ENCODE measurements around the gene CNTD1.

The CNTD1 gene

GRCh38 chr17:42772945-42773289 lies 25.7 kb upstream of the CNTD1 start:
- TF ChIP-seq POLR2A (IDR thresholded peaks at IDR 0.05; ENCODE audit: low read length): no peak
- TF ChIP-seq GATA1 (IDR thresholded peaks at IDR 0.05; ENCODE audit: low read depth, low read length): no peak
- DNase-seq: no peak

DNA sequence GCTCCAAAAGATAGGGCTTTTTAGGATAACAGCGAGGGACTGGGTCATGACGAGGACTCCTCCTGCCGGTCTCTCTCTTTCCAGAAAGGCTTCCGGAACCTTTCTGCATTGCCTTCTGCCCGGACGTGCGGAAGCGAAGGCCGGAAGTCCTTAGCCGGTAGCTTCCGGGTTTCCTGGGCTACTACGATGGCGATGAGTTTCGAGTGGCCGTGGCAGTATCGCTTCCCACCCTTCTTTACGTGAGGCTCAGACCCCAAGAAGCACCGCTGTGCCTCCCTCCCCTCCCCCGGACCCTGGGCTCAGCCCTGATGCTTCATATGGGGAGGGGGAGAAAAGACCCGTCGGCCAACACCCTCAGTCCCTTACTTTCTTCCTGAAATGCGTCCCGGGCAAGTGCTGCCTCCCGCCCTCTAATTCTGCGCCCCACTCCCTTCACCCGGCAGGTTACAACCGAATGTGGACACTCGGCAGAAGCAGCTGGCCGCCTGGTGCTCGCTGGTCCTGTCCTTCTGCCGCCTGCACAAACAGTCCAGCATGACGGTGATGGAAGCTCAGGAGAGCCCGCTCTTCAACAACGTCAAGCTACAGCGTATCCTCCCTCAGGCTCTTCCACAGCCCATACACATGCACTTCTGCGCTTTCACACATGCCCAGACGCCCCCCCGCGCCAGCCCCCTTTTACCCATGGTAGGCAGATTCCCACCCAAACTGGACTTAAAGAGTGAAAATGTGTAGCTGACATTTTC lies 25.2 kb upstream of the CNTD1 start, which contains the start of gene VPS25:
Gene VPS25 (plus strand): TSS at position 160 of the 746 bp plus-strand sequence. CDS start 27 bp downstream, at position 187.
- no peak for TF ChIP-seq GATA1 (IDR thresholded peaks at IDR 0.05; ENCODE audit: low read depth, low read length)
- TF ChIP-seq POLR2A (IDR thresholded peaks at IDR 0.05; ENCODE audit: low read length): peak; percentile 92
- DNase-seq: peak; percentile 90 to 91

DNA sequence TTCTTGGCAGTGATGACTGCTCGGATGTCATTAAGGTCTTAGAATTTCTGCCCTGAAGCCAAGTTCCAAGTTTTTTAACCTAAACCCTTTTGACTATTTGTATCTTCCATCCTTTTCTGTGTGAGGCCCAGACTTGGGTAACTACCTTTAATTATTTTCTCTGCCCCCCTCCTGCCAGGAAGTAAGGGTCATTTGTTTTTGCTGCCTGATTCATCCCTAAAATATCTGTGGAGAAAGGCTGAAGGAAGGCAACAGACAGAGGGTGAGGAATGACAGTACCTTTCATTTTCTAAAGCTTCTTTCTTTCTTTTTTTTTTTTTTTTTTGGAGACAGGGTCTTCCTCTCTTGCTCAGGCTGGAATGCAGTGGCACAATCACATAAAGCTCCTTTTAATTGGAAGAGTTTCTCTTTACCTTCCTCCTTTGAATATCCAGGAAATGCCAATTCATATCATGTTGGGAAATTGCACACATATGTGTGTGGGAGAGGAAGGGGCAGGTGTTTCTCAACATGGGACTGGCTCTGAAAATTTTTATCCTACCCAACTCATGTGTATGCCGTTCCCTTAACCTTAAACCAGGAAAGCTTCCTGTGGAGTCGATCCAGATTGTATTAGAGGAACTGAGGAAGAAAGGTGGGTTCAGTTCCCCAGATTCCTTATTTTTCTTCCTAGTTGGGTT lies 24.5 kb upstream of the CNTD1 start:
- no peak for DNase-seq
- no peak for TF ChIP-seq POLR2A (IDR thresholded peaks at IDR 0.05; ENCODE audit: low read length)

DNA sequence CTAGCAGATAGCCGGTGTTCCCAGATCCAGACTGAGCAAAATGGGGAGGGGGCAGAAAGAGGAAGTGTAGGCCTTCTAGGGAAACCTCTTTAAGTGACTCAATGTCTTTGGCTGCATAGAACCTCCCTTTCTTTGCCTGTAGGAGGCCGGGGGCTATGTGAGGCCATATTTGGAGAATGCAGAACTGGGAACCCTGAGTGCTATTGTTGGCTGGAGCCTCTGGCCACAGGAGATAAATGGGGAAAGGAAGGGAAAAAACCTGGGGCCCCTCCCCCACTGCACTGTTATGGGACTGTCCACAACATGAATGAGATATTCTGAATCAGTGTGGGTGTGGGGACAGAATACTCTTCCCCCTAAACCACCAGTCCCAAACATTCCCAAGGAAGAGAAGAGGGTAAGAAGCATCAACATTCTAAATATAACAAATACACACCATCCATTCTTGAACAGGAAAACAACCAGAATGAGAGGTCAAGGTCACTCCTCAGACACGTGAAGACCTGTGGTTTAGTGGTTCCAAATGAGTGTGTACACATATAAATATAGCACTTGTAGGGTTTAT lies 23.0 kb upstream of the CNTD1 start:
- TF ChIP-seq POLR2A (IDR thresholded peaks at IDR 0.05; ENCODE audit: low read length) (no peak), GATA1 (IDR thresholded peaks at IDR 0.05; ENCODE audit: low read depth, low read length) (no peak)
- DNase-seq: no peak

GRCh38 chr17:42778570-42778969 lies 20.1 kb upstream of the CNTD1 start:
- DNase-seq: no peak

GRCh38 chr17:42779304-42779935 lies 19.2 kb upstream of the CNTD1 start:
- DNase-seq: no peak
- no peak for TF ChIP-seq POLR2A (IDR thresholded peaks at IDR 0.05; ENCODE audit: low read length)
- no peak for TF ChIP-seq GATA1 (IDR thresholded peaks at IDR 0.05; ENCODE audit: low read depth, low read length)

More at GRCh38 chr17:42778570-42778969, 20.1 kb upstream of the CNTD1 start:
- no peak for TF ChIP-seq POLR2A (IDR thresholded peaks at IDR 0.05; ENCODE audit: low read length)

DNA sequence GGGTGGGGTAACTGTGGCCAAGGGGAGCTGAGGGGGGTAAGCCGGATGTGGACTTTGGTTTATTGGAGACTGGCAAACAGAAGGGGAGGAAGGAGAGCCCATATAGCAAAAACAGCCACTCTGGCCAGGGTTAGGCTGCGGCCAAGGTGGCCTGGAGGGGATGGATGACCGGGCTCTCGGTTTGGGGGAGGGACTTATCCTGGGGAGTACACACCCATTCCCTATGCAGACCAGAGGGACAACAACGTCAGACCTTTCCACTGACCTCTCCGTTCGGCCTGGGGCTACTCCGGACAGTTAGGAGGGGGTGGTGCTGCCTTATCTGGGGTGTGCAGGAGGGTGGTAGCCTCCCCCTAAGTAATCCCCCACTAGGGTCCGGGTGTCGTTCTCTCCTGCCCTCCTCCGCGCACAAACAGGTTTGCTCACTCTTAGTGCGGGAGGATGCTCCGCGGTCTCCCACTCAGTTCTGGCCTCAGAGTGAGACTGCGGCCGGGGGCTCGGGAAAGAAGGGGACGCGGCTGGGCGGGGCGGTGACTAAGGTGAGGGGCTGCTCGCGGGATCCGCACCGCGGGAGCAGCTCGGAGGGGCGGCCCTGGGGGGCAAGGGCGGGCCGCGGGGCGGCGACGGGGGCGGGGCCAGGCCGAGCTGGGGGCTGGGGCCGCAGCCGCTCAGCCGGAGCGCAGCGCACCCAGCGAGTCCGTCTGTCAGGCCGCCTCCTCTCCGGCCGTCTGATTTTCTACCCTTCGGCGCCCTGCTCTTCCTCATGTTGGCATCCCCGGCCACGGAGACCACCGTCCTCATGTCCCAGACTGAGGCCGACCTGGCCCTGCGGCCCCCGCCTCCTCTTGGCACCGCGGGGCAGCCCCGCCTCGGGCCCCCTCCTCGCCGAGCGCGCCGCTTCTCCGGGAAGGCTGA lies 18.5 kb upstream of the CNTD1 start, which contains the start of gene WNK4:
Gene WNK4 (plus strand): TSS at position 675 of the 915 bp plus-strand sequence. CDS start 89 bp downstream, at position 764.
- TF ChIP-seq POLR2A (IDR thresholded peaks at IDR 0.05; ENCODE audit: low read length) (no peak), GATA1 (IDR thresholded peaks at IDR 0.05; ENCODE audit: low read depth, low read length) (no peak)
- DNase-seq: peak; percentile 25 to 42

DNA sequence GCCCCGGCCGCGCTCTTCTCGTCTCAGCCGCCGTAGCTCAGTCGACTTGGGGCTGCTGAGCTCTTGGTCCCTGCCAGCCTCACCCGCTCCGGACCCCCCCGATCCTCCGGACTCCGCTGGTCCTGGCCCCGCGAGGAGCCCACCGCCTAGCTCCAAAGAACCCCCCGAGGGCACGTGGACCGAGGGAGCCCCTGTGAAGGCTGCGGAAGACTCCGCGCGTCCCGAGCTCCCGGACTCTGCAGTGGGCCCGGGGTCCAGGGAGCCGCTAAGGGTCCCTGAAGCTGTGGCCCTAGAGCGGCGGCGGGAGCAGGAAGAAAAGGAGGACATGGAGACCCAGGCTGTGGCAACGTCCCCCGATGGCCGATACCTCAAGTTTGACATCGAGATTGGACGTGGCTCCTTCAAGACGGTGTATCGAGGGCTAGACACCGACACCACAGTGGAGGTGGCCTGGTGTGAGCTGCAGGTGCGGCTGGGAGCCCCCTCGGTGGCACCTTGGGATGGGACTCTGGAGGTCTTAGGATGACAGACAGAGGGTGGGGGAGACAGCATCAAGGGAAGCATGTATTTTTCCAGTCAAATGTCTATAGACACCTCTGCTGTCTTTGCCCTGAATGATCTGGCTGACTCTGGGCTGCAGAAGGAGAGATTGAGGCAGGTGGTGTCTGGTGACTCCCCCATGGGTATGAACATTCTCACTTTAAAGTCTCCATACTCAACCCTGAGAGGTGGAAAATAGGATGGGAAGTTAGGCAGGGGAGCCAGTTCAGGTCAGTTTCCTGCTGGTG lies 17.6 kb upstream of the CNTD1 start:
- no peak for DNase-seq
- TF ChIP-seq GATA1 (IDR thresholded peaks at IDR 0.05; ENCODE audit: low read depth, low read length) (no peak), POLR2A (IDR thresholded peaks at IDR 0.05; ENCODE audit: low read length) (peak; percentile 15)

GRCh38 chr17:42781639-42782165 lies 17.0 kb upstream of the CNTD1 start:
- peak; percentile 2 for TF ChIP-seq POLR2A (IDR thresholded peaks at IDR 0.05; ENCODE audit: low read length)
- no peak for TF ChIP-seq GATA1 (IDR thresholded peaks at IDR 0.05; ENCODE audit: low read depth, low read length)
- DNase-seq: no peak

- TF ChIP-seq GATA1 (IDR thresholded peaks at IDR 0.05; ENCODE audit: low read depth, low read length) (no peak), POLR2A (IDR thresholded peaks at IDR 0.05; ENCODE audit: low read length) (no peak)
- no peak for DNase-seq
Measured at GRCh38 chr17:42782166-42783061, 16.2 kb upstream of the CNTD1 start.

DNA sequence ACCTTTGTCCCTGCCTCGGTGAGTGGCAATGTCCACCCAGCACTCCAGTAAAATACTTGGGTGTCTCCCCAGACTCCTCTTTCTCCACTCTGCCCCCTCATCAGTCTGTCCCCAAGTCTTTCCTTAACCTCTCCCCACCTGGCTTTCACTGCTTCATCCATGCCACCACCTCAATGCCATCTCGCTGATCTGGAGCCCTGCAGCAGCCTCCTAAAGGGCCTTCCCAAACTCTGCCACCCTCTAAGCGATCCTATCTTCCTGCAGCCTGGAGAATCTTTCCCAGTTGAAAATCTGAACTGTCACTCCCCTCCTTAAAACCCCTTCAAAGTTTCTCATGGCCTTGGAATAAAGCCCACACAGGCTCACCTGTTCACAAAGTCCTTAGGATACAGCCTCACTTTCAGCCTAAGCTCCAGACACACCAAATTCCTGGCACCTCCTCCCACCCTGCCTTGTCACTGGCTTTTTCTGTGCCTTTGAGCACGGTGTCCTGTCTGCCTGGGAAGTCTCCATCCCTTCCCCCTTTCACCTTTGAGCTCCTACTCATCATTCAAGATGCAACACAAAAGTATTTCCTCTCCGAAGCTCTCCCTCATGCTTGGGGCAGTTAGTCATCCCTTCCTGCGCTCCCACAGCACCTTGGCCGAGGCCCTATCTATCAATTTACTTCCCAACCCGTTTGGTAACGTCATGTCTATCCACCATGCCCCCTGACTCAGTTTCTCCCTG lies 15.4 kb upstream of the CNTD1 start:
- no peak for DNase-seq
- TF ChIP-seq POLR2A (IDR thresholded peaks at IDR 0.05; ENCODE audit: low read length): no peak
- TF ChIP-seq GATA1 (IDR thresholded peaks at IDR 0.05; ENCODE audit: low read depth, low read length): no peak

Data from erythroblast (primary cell).